ENCODE measurements around the gene SETD7.

- TF ChIP-seq, protein P1, sequence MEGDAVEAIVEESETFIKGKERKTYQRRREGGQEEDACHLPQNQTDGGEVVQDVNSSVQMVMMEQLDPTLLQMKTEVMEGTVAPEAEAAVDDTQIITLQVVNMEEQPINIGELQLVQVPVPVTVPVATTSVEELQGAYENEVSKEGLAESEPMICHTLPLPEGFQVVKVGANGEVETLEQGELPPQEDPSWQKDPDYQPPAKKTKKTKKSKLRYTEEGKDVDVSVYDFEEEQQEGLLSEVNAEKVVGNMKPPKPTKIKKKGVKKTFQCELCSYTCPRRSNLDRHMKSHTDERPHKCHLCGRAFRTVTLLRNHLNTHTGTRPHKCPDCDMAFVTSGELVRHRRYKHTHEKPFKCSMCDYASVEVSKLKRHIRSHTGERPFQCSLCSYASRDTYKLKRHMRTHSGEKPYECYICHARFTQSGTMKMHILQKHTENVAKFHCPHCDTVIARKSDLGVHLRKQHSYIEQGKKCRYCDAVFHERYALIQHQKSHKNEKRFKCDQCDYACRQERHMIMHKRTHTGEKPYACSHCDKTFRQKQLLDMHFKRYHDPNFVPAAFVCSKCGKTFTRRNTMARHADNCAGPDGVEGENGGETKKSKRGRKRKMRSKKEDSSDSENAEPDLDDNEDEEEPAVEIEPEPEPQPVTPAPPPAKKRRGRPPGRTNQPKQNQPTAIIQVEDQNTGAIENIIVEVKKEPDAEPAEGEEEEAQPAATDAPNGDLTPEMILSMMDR (conservative IDR thresholded peaks at IDR 0.05; ENCODE audit: low read depth, low read length), result no peak
- TF ChIP-seq EZH2 (IDR thresholded peaks at IDR 0.05; ENCODE audit: borderline replicate concordance, low read depth, low read length, poor library complexity, severe bottlenecking), result no peak
Observed at GRCh38 chr4:139526928-139527327, 29.1 kb downstream of the SETD7 start.

All from A673 (cell line).